Activated CD8-positive, alpha-beta memory T cell treated with anti-CD3 and anti-CD28 coated beads for 1 hour (primary cell): ENCODE data around the gene JAZF1.

Experiments used
- DNase-seq, 2 donors: peaks; one replicate each; pipeline ENCODE4 v3.0.0-alpha.2; 2020; ENCODE audit warnings: low read depth in 1 of 2; ENCODE audit errors: extremely low read depth in 1 of 2

The JAZF1 gene

GRCh38 chr7:28078036-28078901, 102.3 kb downstream of the JAZF1 start:
- peak in 1 of 2 donors; percentile 25 for DNase-seq

- no peak for DNase-seq
These were observed 103.0 kb downstream of the JAZF1 start for GRCh38 chr7:28077616-28078015.

- DNase-seq, result no peak
These were observed 104.0 kb downstream of the JAZF1 start for GRCh38 chr7:28076423-28077200.

GRCh38 chr7:28075674-28076358, 104.8 kb downstream of the JAZF1 start:
- no peak for DNase-seq

GRCh38 chr7:28072876-28073514, 107.6 kb downstream of the JAZF1 start:
- DNase-seq, result no peak

GRCh38 chr7:28071570-28071969, 109.0 kb downstream of the JAZF1 start:
- no peak for DNase-seq

- DNase-seq, result no peak
These were observed 110.1 kb downstream of the JAZF1 start for GRCh38 chr7:28070297-28071055.

- no peak for DNase-seq
These were observed 110.8 kb downstream of the JAZF1 start for GRCh38 chr7:28069807-28070206.

GRCh38 chr7:28069388-28069787, 111.2 kb downstream of the JAZF1 start:
- no peak for DNase-seq

- DNase-seq, result no peak
These were observed 111.8 kb downstream of the JAZF1 start for GRCh38 chr7:28068811-28069216.

- DNase-seq, result no peak
These were observed 113.4 kb downstream of the JAZF1 start for GRCh38 chr7:28067171-28067570.

- no peak for DNase-seq
These were observed 114.8 kb downstream of the JAZF1 start for GRCh38 chr7:28065721-28066285.

- DNase-seq, result no peak
These were observed 115.3 kb downstream of the JAZF1 start for GRCh38 chr7:28065308-28065707.

GRCh38 chr7:28064437-28064836, 116.2 kb downstream of the JAZF1 start:
- DNase-seq, result no peak

GRCh38 chr7:28062197-28062991, 118.2 kb downstream of the JAZF1 start:
- DNase-seq, result peak in 1 of 2 donors; percentile 27

- DNase-seq, result no peak
These were observed 118.8 kb downstream of the JAZF1 start for GRCh38 chr7:28061824-28062196.

GRCh38 chr7:28060371-28060950, 120.1 kb downstream of the JAZF1 start:
- no peak for DNase-seq

GRCh38 chr7:28055161-28055544, 125.4 kb downstream of the JAZF1 start:
- DNase-seq, result no peak
